CD4-positive, alpha-beta T cell (primary cell): Measurements from ENCODE around the gene KLC4. TPM values are rescaled to one million over a fixed set of nuclear protein-coding genes. Genes with fewer than 3 reads are reported as not detected.
A peak's percentile ranks its signal among the peaks of the same experiment; 100 is the strongest.

Experiments used
- ATAC-seq: fragments of 200-7000 bp; cut with Tn5 transposase; one replicate; pipeline ENCODE4 v1.10.0; 2022; ENCODE audit warnings: mild to moderate bottlenecking; ENCODE audit not compliant: poor library complexity
- CTCF ChIA-PET: fragments of 350-600 bp; sonication (Branson Sonifier 250); formaldehyde crosslinking; loops from one replicate; lab custom pipeline; 2021; ENCODE audit warnings: antibody characterized with exemption, inconsistent platforms; lab: Charles Lee
- POLR2A ChIA-PET: fragments of 350-600 bp; sonication (Branson Sonifier 250); formaldehyde crosslinking; loops from one replicate; lab custom pipeline; 2021; ENCODE audit warnings: antibody characterized with exemption, inconsistent platforms; lab: Charles Lee
- DNase-seq, 14 experiments: peaks; one replicate each; pipeline ENCODE4 v3.0.0-alpha.2; 2013 to 2020; ENCODE audit warnings: mixed read lengths in 2 of 14
- H3K27ac ChIP-seq, 2 donors: one replicate each; pipeline versions ENCODE4 v1.5.1 to v1.7.0; 2013; ENCODE audit warnings: low read length in 2 of 2, low read depth in 1 of 2, mild to moderate bottlenecking in 1 of 2
- H3K27me3 ChIP-seq, 2 experiments: 1 replicate in 1 of 2; 2 replicates in 1 of 2; pipeline versions ENCODE4 v1.6.1 to v1.7.0; 2013; ENCODE audit warnings: low read length in 2 of 2, control low read depth in 1 of 2, mild to moderate bottlenecking in 1 of 2, moderate library complexity in 1 of 2; ENCODE audit not compliant: insufficient read depth in 2 of 2, control insufficient read depth in 1 of 2
- H3K36me3 ChIP-seq: one replicate; pipeline ENCODE4 v1.6.1; 2013; ENCODE audit warnings: low read length, control low read depth; ENCODE audit not compliant: insufficient read depth
- H3K4me1 ChIP-seq: one replicate; pipeline ENCODE4 v1.6.1; 2013; ENCODE audit warnings: low read length, control low read depth; ENCODE audit not compliant: insufficient read depth
- H3K4me3 ChIP-seq: one replicate; pipeline ENCODE4 v1.5.1; 2013; ENCODE audit warnings: mild to moderate bottlenecking, low read length, moderate library complexity
- H3K9me3 ChIP-seq, 2 experiments: 1 replicate in 1 of 2; 2 replicates in 1 of 2; pipeline versions ENCODE4 v1.6.1 to v1.7.0; 2013; ENCODE audit warnings: low read length in 2 of 2, mild to moderate bottlenecking in 2 of 2, control low read depth in 1 of 2, moderate library complexity in 1 of 2; ENCODE audit not compliant: control insufficient read depth in 1 of 2, insufficient read depth in 1 of 2
- H3K27ac Mint-ChIP-seq: one replicate; pipeline ENCODE4 v1.8.0; 2020; ENCODE audit warnings: mixed read lengths
- H3K27me3 Mint-ChIP-seq: one replicate; pipeline ENCODE4 v1.8.0; 2021; ENCODE audit warnings: mixed read lengths
- H3K36me3 Mint-ChIP-seq: one replicate; pipeline ENCODE4 v1.8.0; 2021; ENCODE audit warnings: low read depth, mixed read lengths
- H3K4me1 Mint-ChIP-seq: one replicate; pipeline ENCODE4 v1.8.0; 2021; ENCODE audit warnings: low read depth, mixed read lengths
- H3K4me3 Mint-ChIP-seq: one replicate; pipeline ENCODE4 v1.8.0; 2020; ENCODE audit warnings: mild to moderate bottlenecking, mixed read lengths
- H3K9me3 Mint-ChIP-seq: one replicate; pipeline ENCODE4 v1.8.0; 2020; ENCODE audit warnings: mixed read lengths
- CTCF ChIP-seq: fragments of 200-600 bp; IDR thresholded peaks from one replicate; pipeline ENCODE4 v1.8.0; 2022; ENCODE audit warnings: antibody characterized with exemption, mild to moderate bottlenecking
- intact Hi-C, 2 experiments: fragments of 100-400 bp; cut with DNase I in 1 of 2; cut with micrococcal nuclease in 1 of 2; formaldehyde crosslinking; loops; one replicate each; pipeline versions ENCODE4 v1.15.1 to v1.9.0; 2023 to 2025; cut with DNase I, micrococcal nuclease
- total RNA-seq, 174 experiments: library from RNA in 2 of 174; stranded (reverse) in 2 of 174; gene quantifications; one replicate each; pipeline ENCODE4 v1.2.3 and lab custom pipeline; 2021 to 2026

The KLC4 gene
- total RNA-seq, 2 experiments from 2014 or later: 39.6 to 40.8 TPM

GRCh38 chr6:43013097-43013842 is 46.2 kb upstream of the KLC4 start:
- no peak for DNase-seq
- H3K4me1 ChIP-seq: peaks cover 55% of the 10 kb centered on the region
- Mint-ChIP-seq H3K27ac (peak overlapping the region; percentile 81), H3K9me3 (no peaks in the 10 kb centered on the region), H3K27me3 (no peaks in the 10 kb centered on the region), H3K36me3 (peaks cover 76% of the 10 kb centered on the region), H3K4me3 (peak overlapping the region; percentile 88), H3K4me1 (peaks cover 52% of the 10 kb centered on the region)
- H3K4me3 ChIP-seq: peak overlapping the region; percentile 86
- peaks cover 61% of the 10 kb centered on the region for H3K36me3 ChIP-seq
- peak overlapping the region; percentile 51 to 59 for H3K27ac ChIP-seq
- ATAC-seq: no peak
- no peak for TF ChIP-seq CTCF
- no peaks in the 10 kb centered on the region for H3K27me3 ChIP-seq
- POLR2A ChIA-PET: interaction anchor here (0.6 to 3.9 kb wide), 20 partner anchors 9 to 616 kb away, joined by 3 to 65 read pairs (median 4); partner anchors contain the start of genes BICRAL, CNPY3, CUL7 and CUL9
- CTCF ChIA-PET: interaction anchor here (0.8 to 0.9 kb wide), 2 partner anchors 34 to 41 kb away, joined by 3 read pairs; partner anchors contain the start of genes CUL7 and PEX6
- no peaks in the 10 kb centered on the region for H3K9me3 ChIP-seq
- intact Hi-C loops: loop anchor here (1.0 to 5.0 kb wide), 6 partner anchors 29 to 796 kb away; partner anchors contain the start of genes MRPS10 (in 1 of the 2), PEX6 (in 1 of the 2), PPP2R5D (in 1 of the 2) and SRF (in 1 of the 2)

GRCh38 chr6:43013843-43014433 is 45.5 kb upstream of the KLC4 start, which contains the start of the genes KLHDC3 and MEA1:
Gene KLHDC3 (plus strand): TSS chr6:43014249. CDS start chr6:43017193, 2,944 bp downstream.
Gene MEA1 (minus strand): TSS chr6:43013946. CDS start chr6:43013813, 133 bp downstream.
- peak within 1 kb of the TSS; percentile 81 for H3K27ac Mint-ChIP-seq
- Histone ChIP-seq H3K27ac (peak within 1 kb of the TSS; percentile 51 to 59), H3K36me3 (peaks cover 61% of the 10 kb centered on the region), H3K27me3 (no peaks in the 10 kb centered on the region), H3K4me1 (peaks cover 55% of the 10 kb centered on the region), H3K9me3 (no peaks in the 10 kb centered on the region), H3K4me3 (peak within 1 kb of the TSS; percentile 86)
- peak; percentile 91 for ATAC-seq
- H3K4me1 Mint-ChIP-seq: peaks cover 59% of the 10 kb centered on the region
- CTCF ChIA-PET: interaction anchor here (0.8 to 1.3 kb wide), 5 partner anchors 30 to 130 kb away, joined by 3 to 4 read pairs (median 3); partner anchors contain the start of genes CUL7, PEX6 and PPP2R5D
- DNase-seq: peak; percentile 95 to 100 (median 98)
- H3K36me3 Mint-ChIP-seq: peaks cover 76% of the 10 kb centered on the region
- POLR2A ChIA-PET: interaction anchor here (0.6 to 3.9 kb wide), 30 partner anchors 8 to 615 kb away, joined by 3 to 65 read pairs (median 4); partner anchors contain the start of genes BICRAL, CNPY3, CUL7 and CUL9
- intact Hi-C loops: loop anchor here (1.0 to 5.0 kb wide), 9 partner anchors 29 to 797 kb away; partner anchors contain the start of genes PPP2R5D (in 2 of the 2), CNPY3 (in 1 of the 2), KLC4 (in 1 of the 2) and MRPL2 (in 1 of the 2)
- no peak for TF ChIP-seq CTCF
- H3K27me3 Mint-ChIP-seq: no peaks in the 10 kb centered on the region
- H3K4me3 Mint-ChIP-seq: peak within 1 kb of the TSS; percentile 88
- no peaks in the 10 kb centered on the region for H3K9me3 Mint-ChIP-seq

- H3K27me3 Mint-ChIP-seq: no peaks in the 10 kb centered on the region
- no peak for DNase-seq
- H3K4me1 ChIP-seq: peaks cover 55% of the 10 kb centered on the region
- peak overlapping the region in 1 of 2 donors; percentile 40 for H3K27ac ChIP-seq
- ATAC-seq: no peak
- H3K36me3 ChIP-seq: peaks cover 61% of the 10 kb centered on the region
- H3K9me3 Mint-ChIP-seq: no peaks in the 10 kb centered on the region
- intact Hi-C loops: loop anchor here (1.0 to 5.0 kb wide), 6 partner anchors 30 to 452 kb away; partner anchors contain the start of genes CNPY3 (in 1 of the 2), KLC4 (in 1 of the 2), MRPL2 (in 1 of the 2) and PPP2R5D (in 1 of the 2)
- H3K4me3 Mint-ChIP-seq: peak overlapping the region; percentile 88
- peak overlapping the region; percentile 81 for H3K27ac Mint-ChIP-seq
- H3K4me1 Mint-ChIP-seq: peaks cover 63% of the 10 kb centered on the region
- H3K36me3 Mint-ChIP-seq: peaks cover 76% of the 10 kb centered on the region
- CTCF ChIA-PET: interaction anchor here (0.8 to 1.7 kb wide), 5 partner anchors 30 to 129 kb away, joined by 3 to 7 read pairs (median 3); partner anchors contain the start of genes CUL7 and PPP2R5D
- no peaks in the 10 kb centered on the region for H3K9me3 ChIP-seq
- peak overlapping the region; percentile 86 for H3K4me3 ChIP-seq
- POLR2A ChIA-PET: interaction anchor here (0.6 to 3.9 kb wide), 29 partner anchors 8 to 615 kb away, joined by 3 to 65 read pairs (median 4); partner anchors contain the start of genes BICRAL, CNPY3, CUL7 and GTPBP2
- no peak for TF ChIP-seq CTCF
- H3K27me3 ChIP-seq: no peaks in the 10 kb centered on the region
These were observed 45.0 kb upstream of the KLC4 start for GRCh38 chr6:43014434-43014909.
